Stimulated activated CD4-positive, alpha-beta T cell treated with anti-CD3 and anti-CD28 coated beads, TNF-alpha, amount 100 ng/mL, for 48 hours (primary cell): Measurements from ENCODE around the gene RBM15B.

Source experiments
- DNase-seq, 3 donors: peaks; one replicate each; pipeline ENCODE4 v3.0.0-alpha.2; 2020; ENCODE audit warnings: low read depth in 3 of 3

The RBM15B gene

DNA sequence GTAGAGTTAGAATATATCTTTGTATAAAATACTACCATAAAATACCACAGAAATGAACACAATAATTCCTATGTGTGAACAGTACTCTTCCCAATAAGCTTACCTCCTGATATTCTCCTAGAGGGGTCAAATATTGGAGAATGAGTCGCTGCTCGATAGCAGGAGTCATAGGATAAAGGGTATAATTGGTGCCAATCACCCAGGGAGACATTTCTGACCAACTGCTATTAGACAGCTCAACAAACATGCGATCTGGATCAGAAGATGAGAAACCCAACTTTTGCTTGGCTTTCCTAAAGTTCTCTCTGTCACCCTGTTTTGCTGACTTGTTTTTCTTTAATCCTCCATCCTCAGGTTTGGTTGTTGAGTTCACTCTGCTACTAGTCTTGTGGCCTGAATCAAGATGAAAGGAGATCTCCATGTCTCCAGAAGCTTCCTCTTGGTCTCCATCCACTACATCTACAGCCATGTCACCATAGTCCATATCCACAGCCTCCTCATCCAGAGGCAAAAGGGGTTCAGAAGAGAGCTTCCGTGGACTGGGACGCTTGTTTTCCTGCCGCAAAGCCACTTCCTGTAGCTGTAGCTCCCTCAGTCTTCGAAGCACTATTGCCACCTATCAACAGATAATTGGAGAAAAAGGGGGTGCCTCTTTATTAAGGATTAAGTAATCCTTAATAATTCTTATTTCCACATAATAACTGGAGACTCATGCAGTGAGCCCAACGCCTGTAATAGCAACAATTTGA is 50.4 kb downstream of the RBM15B start:
- DNase-seq: no peak

- no peak for DNase-seq
Observed at GRCh38 chr3:51445544-51446280, 54.6 kb downstream of the RBM15B start.
